NCI-H774 (cell line): ENCODE data around the gene DND1.
"Not testable (repeated sequence)": the region's sequence is repeated elsewhere in the genome, so short reads cannot be mapped to it uniquely, and the experiment has no call there.

Experiments used
- DNase-seq: peaks from one replicate; lab custom pipeline; 2025; lab: John Stamatoyannopoulos, UW

The DND1 gene

DNA sequence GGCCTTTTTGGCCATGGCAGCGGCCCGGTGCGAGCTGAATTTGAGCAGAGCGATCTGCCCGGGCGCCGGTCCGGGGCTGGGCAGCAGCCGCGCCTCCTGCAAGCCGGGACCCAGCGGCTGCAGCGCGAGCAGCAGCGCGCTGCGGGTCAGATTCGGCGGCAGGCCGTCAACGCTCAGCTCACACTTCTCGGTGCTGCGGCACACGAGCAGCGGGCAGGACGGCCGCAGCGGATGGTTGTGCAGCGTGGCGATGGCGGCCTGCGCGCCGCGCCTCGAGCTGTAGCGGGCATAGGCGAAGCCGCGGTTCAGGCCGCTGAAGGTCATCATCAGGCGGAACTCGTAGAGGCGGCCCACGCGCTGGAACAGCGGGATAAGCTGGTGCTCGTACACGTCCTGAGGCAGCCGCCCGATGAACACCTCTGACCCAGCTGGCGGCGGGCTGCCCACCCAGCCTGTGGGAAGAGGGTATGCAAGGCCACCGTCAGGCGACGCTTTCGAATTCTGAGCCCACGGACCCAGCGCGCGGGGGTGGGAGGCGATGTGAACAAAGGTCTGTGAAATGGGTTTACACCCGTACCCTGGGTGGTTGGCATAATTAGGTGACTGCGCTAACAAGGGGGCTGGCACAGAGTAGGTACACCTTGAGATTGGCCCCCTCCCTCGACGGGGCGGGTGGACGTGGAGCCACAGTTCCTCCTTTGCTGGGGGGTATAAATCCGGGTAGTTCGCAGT, 755 bp downstream of the DND1 start:
- DNase-seq = no peak

DNA sequence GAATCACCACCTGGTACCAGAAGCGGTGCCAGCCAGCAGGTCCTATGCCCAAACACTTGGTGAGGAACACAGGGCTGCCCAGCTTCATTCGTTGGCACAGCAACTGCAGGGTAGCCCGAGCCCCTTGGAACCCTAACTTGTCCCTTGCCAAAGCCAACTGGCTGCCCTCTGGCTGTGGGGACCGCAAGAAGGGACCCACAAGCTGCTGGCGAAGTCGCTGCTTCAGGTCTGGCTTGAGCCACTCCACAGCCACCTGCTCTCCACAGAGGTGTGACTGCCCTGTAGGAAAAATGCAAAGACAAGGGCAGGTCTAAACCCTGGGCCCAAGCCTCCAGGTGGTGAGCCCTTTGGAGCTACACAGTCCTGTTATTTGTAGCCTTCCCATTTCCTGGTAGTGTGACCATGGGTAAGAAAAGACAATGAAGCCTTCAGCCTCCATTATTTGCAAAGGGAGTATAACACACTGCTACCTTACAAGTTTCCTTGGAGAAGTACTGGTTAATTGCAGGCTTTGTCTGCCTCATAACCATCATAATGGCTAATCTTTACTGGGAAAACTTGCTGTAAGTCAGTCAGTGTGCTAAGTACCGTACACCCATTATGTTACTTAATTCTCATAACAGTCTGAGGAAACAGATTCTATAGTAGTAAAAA, 1.8 kb downstream of the DND1 start:
- no peak for DNase-seq

DNA sequence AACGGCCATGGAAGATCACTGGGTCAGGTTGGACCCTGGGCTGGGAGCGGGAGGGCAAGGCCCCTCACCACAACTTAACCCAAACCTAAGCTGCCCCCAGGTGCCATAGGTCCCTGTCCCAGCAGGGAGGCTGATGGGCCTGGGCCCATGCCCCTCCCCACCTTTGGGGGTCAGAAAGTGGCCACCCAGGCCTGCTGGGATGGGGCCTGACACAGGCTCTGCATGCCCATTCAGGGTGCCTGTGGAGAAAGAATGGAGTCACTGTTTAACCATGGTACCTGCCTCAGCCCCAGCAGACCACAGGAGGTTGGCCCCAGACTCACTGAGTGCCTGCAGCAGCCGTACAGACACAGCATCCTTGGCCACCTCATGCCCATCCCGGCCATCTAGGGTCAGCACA, 2.3 kb downstream of the DND1 start:
- DNase-seq = not testable (repeated sequence)

DNA sequence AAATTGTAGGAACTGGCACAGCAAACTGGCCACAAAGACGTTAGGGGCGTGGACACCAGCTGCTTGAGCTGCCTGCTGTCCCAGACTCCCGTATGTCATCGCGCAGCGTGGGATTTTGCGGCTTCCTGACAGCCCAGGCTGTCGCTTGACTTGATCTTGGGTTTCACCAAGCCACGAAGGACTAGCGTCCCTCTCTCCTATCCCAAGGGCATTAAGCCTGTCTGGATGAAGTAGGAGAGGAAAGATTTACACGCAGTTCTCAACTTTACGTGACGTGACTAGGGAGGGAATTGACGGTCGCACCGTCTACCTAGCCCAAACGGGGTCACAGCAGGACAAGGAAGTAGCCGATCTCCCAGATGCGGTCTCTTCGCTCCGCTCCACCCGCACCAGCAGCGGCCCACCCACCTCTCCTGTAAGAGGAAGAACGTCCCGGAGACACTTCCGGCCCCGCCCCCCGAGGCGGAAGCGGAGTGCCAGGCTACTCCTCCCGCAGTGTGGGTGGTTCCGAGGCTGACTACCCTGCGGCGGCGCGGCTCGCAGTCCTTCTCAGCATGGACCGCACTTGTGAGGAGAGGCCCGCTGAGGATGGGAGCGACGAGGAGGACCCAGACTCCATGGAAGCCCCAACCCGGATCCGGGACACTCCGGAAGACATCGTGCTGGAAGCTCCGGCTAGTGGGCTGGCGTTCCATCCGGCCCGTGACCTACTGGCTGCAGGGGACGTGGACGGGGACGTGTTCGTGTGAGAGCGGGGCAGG, 8.8 kb downstream of the DND1 start, which contains the start of gene WDR55:
WDR55 (plus strand) TSS at position 546 of the 761 bp plus-strand sequence; CDS start at position 555, 9 bp downstream.
- peak; percentile 91 for DNase-seq

DNA sequence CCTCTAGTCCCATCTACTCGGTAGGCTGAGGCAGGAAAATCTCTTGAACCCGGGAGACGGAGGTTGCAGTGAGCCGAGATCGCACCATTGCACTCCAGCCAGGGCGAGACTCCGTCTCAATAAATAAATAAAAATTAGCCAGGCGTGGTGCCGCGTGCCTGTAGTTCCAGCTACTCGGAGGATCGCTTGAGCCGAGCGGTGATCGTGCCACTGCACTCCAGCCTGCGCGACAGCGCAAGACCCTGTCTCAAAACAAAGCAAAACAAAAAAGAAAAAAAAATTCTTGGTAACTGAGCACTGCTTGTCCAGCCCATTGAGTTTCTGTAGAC, 9.4 kb downstream of the DND1 start:
- no peak for DNase-seq

DNA sequence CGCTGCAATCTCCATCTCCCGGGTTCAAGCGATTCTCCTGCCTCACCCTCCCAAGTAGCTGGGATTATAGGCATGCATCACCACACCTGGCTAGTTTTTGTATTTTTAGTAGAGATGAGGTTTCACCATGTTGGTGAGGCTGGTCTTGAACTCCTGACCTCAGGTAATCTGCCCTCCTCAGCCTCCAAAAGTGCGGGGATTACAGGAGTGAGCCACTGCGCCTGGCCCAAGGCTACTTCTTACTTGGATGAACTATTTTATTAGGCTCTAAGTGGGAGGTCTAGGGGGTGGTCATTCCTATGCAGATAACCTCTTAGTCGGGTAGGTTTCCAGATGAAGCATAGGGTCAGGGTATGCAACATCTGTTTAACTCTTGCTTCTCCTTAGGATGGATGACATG, 13.0 kb downstream of the DND1 start:
- DNase-seq = not testable (repeated sequence)

DNA sequence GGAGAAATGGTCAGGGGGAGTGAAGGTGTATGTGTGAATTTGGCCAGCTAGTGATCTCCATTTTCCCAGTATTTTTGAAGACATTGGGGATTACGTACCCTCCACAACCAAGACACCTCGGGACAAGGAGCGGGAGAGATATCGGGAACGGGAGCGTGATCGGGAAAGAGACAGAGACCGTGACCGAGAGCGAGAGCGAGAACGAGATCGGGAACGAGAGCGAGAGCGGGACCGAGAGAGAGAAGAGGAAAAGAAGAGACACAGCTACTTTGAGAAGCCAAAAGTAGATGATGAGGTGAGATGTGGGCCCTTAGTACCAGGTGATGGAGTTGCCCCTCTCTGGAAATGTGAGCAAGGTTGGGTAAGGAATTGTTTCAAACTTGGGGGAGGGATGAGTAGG, 14.5 kb downstream of the DND1 start:
- no peak for DNase-seq

DNA sequence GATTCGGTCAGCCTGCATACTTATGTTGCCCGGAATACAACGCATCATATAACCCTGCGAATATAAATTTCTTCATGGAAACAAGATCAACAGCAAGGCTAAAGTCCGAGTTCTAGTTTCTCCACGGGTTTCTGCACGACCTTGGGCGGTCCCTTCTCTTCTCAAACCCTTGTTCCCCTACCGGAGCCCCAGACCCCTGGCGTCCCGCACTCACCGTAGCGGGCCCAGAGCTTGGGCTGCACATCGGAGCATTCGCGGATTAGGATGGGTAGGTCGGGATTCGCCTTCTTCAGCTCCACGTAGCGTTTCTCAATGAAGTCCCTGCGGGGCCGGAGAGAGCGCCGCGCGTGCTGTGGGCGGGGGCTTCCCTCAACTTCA, 26.3 kb downstream of the DND1 start:
- DNase-seq = no peak

DNA sequence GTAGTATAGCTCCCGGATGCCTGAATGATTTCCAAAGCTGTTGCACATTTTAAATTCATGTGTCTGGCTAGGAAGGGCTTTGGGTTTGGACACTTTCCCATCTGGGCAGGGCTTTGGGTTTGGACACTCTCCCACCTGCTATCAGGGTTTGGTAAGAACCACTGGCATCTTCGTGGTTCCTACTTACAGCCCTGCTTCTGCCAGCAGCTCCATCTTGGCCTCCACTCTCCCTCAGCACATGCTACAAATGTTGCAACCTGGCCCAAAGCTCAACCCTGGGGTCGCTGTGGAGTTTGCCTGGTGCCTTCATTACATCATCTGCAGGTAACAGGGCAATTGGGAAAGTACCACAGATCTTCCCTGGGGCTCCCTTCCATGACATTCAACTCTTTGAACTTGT, 30.7 kb downstream of the DND1 start:
- no peak for DNase-seq

DNA sequence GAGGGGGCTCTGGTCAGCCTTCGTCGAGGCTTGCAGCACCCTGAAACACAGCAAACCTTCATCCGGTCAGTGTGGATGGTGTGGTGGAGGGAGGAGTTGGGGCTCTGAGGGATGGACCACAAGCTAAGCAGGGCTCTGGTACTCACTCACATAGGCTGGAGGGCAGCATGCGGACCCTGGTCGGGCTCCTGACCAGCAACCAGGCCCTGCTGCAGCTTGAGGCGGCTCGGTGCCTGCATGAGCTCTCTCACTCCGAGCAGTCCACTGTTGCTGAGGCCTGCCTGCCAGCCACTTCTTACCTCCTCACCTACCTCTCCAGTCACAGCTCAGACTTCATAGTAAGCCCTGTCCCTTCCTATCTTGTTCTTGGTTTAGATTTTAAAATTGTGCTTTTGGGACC, 31.7 kb downstream of the DND1 start:
- DNase-seq = no peak

DNA sequence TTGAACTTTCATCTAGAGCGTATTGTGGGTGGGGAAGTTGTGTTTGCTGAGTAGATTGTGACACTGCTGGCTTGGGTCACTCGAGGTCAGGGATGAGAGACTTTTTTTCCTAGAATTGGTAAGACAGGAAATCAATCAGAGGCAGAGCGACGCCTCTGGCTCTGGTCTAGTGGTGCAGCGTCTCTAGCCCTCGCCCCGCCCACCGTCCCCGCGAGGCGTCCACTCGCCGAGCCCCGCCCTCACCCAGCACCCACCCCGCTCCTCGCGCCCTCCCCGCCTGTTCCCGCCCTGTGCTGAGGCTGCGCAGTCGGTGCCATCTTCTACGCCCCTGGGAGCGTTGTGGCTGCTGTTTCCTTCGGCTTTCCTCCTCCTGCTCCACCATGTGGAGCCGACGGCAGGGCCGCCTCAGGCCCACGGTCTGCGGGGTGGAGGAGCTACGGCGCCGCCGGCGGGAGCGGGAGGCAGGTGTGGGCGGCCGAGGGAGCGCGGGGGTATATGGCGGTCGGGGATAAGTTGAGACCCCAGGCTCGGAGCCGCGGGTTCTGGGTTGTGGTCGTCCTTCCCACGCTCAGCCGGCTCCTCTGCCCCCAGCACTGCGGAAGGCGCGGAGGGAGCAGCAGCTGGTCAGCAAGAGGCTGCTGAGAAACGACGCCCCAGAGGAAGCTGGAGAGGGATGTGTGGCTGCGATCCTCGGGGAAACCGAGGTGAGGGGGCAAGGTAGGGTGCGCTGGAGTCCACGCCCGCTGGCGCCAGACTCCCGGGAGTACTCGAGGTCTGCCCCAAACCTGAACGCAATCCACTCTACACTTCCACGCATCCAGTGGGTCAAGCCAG, 34.0 kb downstream of the DND1 start, which contains the start of gene TMCO6:
TMCO6 (plus strand) TSS at position 304 of the 834 bp plus-strand sequence; CDS start at position 381, 77 bp downstream.
- peak; percentile 93 for DNase-seq

DNA sequence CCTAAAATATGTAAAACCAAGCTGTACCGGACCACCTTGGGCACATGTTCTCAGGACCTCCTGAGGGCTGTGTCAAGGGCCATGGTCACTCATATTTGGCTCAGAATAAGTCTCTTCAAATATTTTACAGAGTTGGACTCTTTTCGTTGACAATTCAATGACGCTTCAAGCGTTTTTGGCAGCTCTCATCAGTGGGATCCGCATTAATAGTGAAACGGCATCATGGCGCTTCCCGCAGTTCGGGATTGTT, 34.6 kb downstream of the DND1 start:
- not testable (repeated sequence) for DNase-seq

DNA sequence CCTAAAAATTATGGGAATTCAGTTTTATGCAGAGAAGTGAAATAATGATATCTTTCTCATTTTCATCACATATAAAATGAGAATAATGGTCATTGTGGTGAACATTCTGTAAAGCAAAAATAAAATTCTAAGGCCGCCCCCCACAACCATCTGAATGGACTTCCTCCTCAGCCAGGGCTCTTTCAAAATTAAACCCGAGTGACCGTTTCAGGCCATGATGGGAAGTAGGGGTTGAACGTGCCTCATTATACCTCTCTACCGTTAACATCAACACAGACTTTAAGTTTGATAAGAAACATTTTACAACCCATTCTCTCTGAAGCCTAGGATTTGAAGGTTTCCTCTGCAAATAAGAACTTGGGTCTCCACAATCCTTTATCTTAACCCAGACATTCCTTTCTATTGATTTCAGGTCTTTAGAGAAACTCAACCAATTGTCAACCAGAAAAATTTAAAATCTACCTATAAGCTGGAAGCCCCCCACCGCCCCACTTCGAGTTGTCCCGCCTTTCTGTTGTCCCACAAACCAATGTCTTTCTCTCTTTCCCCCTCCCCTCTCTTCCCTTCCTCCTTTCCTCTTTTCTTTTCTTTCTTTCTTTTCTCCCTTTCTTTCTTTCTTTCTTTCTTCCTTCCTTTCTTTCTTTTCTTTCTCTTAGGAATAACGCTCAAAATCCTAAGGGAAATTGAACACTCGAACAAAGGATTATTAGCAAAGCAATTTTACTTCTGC, 35.8 kb downstream of the DND1 start:
- no peak for DNase-seq

DNA sequence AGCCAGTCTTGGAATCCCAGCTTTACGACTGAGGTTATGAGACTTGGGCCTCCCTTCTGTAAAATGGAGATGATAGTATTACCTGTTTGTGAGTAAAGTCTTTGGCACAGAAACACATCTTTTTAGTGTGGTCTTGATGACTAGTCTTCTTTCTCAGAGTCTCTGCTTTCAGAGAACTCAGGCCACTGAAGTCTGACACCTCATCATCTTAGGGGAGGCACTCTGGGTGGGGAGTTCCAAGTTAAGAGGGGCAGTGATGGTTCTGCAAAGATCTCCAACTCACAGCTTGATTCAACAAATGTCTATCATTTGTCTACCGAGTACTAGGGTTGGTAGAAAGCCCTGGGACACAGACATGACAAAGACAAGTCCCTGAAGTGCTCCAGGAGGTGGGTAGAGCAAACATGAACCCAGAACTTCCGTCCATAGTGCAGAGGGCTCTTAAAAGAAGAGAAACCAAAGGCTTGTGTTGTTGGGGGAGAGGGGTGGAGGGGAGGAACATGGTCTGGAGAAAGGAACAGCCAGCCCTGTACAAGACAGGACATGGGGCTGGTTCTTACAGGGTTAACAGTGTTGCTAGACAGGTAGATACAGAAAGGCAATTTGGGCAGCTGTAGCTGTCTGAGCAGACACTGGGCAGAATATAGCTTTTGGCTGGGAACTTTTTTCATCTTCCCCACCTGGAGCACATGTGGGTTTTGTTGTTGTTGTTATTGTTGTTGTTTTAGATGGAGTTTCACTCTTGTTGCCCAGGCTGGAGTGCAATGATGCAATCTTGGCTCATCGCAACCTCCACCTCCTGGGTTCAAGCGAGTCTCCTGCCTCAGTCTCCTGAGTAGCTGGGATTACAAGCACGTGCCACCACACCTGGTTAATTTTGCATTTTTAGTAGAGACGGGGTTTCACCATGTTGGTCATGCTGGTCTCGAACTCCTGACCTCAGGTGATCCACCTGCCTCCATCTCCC, 37.8 kb downstream of the DND1 start:
- DNase-seq = no peak

DNA sequence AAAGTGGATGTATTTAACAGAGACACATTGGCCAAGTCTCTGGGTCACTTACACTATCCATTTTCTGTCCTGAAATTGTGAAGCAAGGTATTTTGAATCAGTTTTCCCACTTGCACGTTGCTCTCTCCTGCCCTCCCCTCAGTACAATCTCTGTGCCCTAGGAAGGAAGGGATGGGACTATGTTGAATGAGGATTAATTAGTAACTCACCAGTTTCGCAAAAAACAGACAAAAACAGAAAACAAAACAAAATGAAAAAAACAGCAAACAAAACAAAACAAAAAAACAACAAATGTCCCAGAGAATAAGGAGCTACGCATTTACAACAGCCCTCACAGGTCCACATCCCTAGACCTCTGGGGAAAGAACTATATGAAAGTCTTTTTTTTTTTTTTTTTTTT, 39.3 kb downstream of the DND1 start:
- DNase-seq = no peak

DNA sequence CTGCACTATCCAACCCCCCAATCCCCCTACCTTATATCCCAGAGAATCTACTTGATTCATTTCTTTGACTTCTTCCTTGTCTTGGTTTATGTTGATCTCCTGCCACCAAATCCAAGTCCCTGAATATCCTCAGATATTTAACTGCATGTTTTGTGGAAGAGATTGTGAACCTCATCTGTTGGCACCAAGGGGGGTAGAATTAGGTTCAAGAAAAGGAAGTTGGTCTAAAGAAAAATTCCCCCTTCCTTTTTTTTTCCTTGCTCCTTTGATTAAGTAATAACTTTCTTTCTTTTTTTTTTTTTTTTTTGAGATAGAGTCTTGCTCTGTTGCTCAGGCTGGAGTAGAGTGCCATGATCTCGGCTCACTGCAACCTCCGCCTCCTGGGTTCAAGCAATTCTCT, 39.9 kb downstream of the DND1 start:
- no peak for DNase-seq

DNA sequence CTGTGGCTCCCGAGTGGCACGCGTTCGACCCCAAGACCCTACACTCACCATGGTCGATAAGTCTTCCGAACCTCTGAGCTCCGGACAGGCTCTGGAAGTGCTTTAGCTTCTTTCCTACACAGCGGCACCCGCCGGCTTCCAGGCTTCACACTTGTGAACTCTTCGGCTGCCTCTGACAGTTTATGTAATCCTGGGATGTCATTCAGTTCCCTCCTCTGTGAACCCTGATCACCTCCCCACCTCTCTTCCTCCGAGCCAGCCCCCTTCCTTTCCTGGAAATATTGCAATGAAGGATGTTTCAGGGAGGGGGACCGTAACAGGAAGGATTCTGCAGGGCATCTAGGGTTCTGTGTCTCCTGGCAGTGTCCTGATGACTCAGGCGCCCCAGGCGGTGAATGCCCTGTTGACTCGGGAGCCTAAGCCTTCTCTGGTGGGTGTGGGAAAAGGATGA, 40.3 kb downstream of the DND1 start, which contains the start of gene CD14:
CD14 (minus strand) TSS at position 155 of the 451 bp plus-strand sequence; CDS start at position 51, 104 bp downstream.
- DNase-seq = no peak

DNA sequence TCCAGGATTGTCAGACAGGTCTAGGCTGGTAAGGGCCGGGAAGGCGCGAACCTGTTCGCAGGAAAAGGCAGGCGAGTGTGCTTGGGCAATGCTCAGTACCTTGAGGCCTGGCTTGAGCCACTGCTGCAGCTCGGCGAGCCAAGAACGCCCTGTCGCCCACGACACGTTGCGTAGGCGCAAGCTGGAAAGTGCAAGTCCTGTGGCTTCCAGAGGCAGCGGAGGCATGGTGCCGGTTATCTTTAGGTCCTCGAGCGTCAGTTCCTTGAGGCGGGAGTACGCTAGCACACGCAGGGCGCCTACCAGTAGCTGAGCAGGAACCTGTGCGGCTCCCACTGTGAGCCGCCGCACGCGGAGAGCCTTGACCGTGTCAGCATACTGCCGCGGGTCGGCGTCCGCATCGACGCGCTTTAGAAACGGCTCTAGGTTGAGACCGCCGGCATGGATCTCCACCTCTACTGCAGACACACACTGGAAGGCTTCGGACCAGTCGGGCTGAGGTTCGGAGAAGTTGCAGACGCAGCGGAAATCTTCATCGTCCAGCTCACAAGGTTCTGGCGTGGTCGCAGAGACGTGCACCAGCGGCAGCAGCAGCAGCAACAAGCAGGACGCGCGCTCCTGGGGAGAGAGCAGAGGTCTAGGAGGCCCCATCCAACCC, 40.9 kb downstream of the DND1 start:
- peak; percentile 42 for DNase-seq

DNA sequence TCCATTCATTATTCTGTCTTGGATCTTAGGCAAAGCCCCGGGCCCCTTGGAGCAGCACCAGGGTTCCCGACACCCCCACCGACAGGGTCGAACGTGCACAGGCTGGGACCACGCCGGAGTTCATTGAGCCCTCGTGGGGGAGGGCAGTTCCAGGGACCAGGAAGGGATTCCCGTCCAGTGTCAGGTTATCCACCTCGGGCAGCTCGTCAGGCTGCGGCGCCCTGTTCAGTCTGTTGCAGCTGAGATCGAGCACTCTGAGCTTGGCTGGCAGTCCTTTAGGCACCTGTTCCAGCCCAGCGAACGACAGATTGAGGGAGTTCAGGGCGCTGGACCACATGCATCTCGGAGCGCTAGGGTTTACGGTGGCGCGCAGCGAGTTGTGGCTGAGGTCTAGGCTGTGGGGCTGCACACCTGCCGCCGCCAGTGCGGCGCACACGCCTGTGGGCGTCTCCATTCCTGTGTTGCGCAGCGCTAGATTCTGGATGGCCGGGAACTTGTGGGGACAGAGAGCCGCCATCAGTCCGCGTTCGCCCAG, 41.5 kb downstream of the DND1 start:
- peak; percentile 42 for DNase-seq

DNA sequence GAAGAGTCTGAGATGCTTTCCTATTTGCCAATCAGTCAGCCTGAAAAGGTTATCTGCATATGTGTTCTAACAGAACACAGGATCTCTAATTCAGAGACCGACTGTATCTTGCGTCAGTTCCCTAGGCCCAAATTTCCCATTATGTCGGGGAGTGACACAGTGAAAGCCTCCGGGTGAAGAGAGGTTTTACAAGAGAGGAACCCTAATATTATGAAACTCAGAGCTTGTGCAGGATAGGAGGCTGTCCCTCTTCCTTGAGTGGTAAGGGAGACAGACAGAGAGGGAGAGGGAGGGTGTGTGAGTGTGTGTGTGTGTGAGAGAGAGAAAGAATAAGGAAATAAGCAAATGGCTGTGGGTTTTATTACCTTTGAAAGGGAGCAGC, 42.3 kb downstream of the DND1 start:
- no peak for DNase-seq
